CD4-positive, alpha-beta T cell (primary cell): ENCODE measurements around the gene RGCC. TPM values are rescaled to one million over a fixed set of nuclear protein-coding genes. Genes with fewer than 3 reads are reported as not detected.

Source experiments
- ATAC-seq: fragments of 200-7000 bp; cut with Tn5 transposase; one replicate; pipeline ENCODE4 v1.10.0; 2022; ENCODE audit warnings: mild to moderate bottlenecking; ENCODE audit not compliant: poor library complexity
- CTCF ChIA-PET: fragments of 350-600 bp; sonication (Branson Sonifier 250); formaldehyde crosslinking; loops from one replicate; lab custom pipeline; 2021; ENCODE audit warnings: antibody characterized with exemption, inconsistent platforms; lab: Charles Lee
- POLR2A ChIA-PET: fragments of 350-600 bp; sonication (Branson Sonifier 250); formaldehyde crosslinking; loops from one replicate; lab custom pipeline; 2021; ENCODE audit warnings: antibody characterized with exemption, inconsistent platforms; lab: Charles Lee
- DNase-seq, 14 experiments: peaks; one replicate each; pipeline ENCODE4 v3.0.0-alpha.2; 2013 to 2020; ENCODE audit warnings: mixed read lengths in 2 of 14
- H3K27ac ChIP-seq, 2 donors: one replicate each; pipeline versions ENCODE4 v1.5.1 to v1.7.0; 2013; ENCODE audit warnings: low read length in 2 of 2, low read depth in 1 of 2, mild to moderate bottlenecking in 1 of 2
- H3K27me3 ChIP-seq, 2 experiments: 1 replicate in 1 of 2; 2 replicates in 1 of 2; pipeline versions ENCODE4 v1.6.1 to v1.7.0; 2013; ENCODE audit warnings: low read length in 2 of 2, control low read depth in 1 of 2, mild to moderate bottlenecking in 1 of 2, moderate library complexity in 1 of 2; ENCODE audit not compliant: insufficient read depth in 2 of 2, control insufficient read depth in 1 of 2
- H3K36me3 ChIP-seq: one replicate; pipeline ENCODE4 v1.6.1; 2013; ENCODE audit warnings: low read length, control low read depth; ENCODE audit not compliant: insufficient read depth
- H3K4me1 ChIP-seq: one replicate; pipeline ENCODE4 v1.6.1; 2013; ENCODE audit warnings: low read length, control low read depth; ENCODE audit not compliant: insufficient read depth
- H3K4me3 ChIP-seq: one replicate; pipeline ENCODE4 v1.5.1; 2013; ENCODE audit warnings: mild to moderate bottlenecking, low read length, moderate library complexity
- H3K9me3 ChIP-seq, 2 experiments: 1 replicate in 1 of 2; 2 replicates in 1 of 2; pipeline versions ENCODE4 v1.6.1 to v1.7.0; 2013; ENCODE audit warnings: low read length in 2 of 2, mild to moderate bottlenecking in 2 of 2, control low read depth in 1 of 2, moderate library complexity in 1 of 2; ENCODE audit not compliant: control insufficient read depth in 1 of 2, insufficient read depth in 1 of 2
- H3K27ac Mint-ChIP-seq: one replicate; pipeline ENCODE4 v1.8.0; 2020; ENCODE audit warnings: mixed read lengths
- H3K27me3 Mint-ChIP-seq: one replicate; pipeline ENCODE4 v1.8.0; 2021; ENCODE audit warnings: mixed read lengths
- H3K36me3 Mint-ChIP-seq: one replicate; pipeline ENCODE4 v1.8.0; 2021; ENCODE audit warnings: low read depth, mixed read lengths
- H3K4me1 Mint-ChIP-seq: one replicate; pipeline ENCODE4 v1.8.0; 2021; ENCODE audit warnings: low read depth, mixed read lengths
- H3K4me3 Mint-ChIP-seq: one replicate; pipeline ENCODE4 v1.8.0; 2020; ENCODE audit warnings: mild to moderate bottlenecking, mixed read lengths
- H3K9me3 Mint-ChIP-seq: one replicate; pipeline ENCODE4 v1.8.0; 2020; ENCODE audit warnings: mixed read lengths
- intact Hi-C, 2 experiments: fragments of 100-400 bp; cut with DNase I in 1 of 2; cut with micrococcal nuclease in 1 of 2; formaldehyde crosslinking; loops; one replicate each; pipeline versions ENCODE4 v1.15.1 to v1.9.0; 2023 to 2025; cut with DNase I, micrococcal nuclease
- total RNA-seq, 174 experiments: library from RNA in 2 of 174; stranded (reverse) in 2 of 174; gene quantifications; one replicate each; pipeline ENCODE4 v1.2.3 and lab custom pipeline; 2021 to 2026
- TF ChIP-seq, protein P1 (sequence below): fragments of 200-600 bp; IDR thresholded peaks from one replicate; pipeline ENCODE4 v1.8.0; 2022; ENCODE audit warnings: antibody characterized with exemption, mild to moderate bottlenecking

RGCC gene
- total RNA-seq, 2 experiments from 2014 or later: 752 to 758 TPM

DNA sequence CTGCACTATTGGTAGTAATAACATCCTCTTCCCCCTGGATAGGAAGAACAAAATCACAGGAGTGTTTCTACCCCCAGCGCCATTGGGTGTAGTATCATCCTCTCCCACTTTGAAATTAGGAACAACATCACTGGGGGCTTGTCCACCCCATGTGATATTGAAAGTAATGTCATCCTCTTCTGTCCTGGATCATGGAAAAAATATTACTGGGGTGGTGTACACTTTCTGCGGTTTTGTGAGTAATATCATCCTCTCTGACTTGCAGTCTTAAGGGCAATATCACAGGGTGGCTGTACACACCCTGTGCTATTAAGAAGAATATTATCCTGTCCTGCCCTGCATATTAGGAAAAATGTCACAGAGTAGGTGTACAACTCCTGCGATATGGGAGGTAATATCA lies 4.9 kb upstream of the RGCC start:
- no peak overlapping the region for H3K4me3 Mint-ChIP-seq
- ChIA-PET POLR2A (no interaction called here), CTCF (no interaction called here)
- DNase-seq (peak in 1 of 14 experiments; percentile 21), ATAC-seq (no peak)
- H3K27ac ChIP-seq: no peak overlapping the region
- H3K4me1 ChIP-seq: peaks cover 8% of the 10 kb centered on the region
- H3K27me3 ChIP-seq: no peaks in the 10 kb centered on the region
- no peak overlapping the region for H3K4me3 ChIP-seq
- H3K4me1 Mint-ChIP-seq: peaks cover 13% of the 10 kb centered on the region
- TF ChIP-seq, protein P1, sequence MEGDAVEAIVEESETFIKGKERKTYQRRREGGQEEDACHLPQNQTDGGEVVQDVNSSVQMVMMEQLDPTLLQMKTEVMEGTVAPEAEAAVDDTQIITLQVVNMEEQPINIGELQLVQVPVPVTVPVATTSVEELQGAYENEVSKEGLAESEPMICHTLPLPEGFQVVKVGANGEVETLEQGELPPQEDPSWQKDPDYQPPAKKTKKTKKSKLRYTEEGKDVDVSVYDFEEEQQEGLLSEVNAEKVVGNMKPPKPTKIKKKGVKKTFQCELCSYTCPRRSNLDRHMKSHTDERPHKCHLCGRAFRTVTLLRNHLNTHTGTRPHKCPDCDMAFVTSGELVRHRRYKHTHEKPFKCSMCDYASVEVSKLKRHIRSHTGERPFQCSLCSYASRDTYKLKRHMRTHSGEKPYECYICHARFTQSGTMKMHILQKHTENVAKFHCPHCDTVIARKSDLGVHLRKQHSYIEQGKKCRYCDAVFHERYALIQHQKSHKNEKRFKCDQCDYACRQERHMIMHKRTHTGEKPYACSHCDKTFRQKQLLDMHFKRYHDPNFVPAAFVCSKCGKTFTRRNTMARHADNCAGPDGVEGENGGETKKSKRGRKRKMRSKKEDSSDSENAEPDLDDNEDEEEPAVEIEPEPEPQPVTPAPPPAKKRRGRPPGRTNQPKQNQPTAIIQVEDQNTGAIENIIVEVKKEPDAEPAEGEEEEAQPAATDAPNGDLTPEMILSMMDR: no peak
- H3K36me3 Mint-ChIP-seq: peaks cover 7% of the 10 kb centered on the region
- H3K27ac Mint-ChIP-seq: no peak overlapping the region
- no peaks in the 10 kb centered on the region for H3K36me3 ChIP-seq
- peaks cover 7 to 12% of the 10 kb centered on the region in 2 experiments for H3K9me3 ChIP-seq
- H3K27me3 Mint-ChIP-seq: no peaks in the 10 kb centered on the region
- intact Hi-C loops: no loop called here
- H3K9me3 Mint-ChIP-seq: peaks cover 12% of the 10 kb centered on the region

- ATAC-seq (no peak), DNase-seq (no peak)
- peaks cover 13% of the 10 kb centered on the region for H3K4me1 Mint-ChIP-seq
- Histone ChIP-seq H3K36me3 (peaks cover 3% of the 10 kb centered on the region), H3K27me3 (no peaks in the 10 kb centered on the region), H3K4me1 (peaks cover 15% of the 10 kb centered on the region), H3K9me3 (peaks cover 7 to 12% of the 10 kb centered on the region in 2 experiments), H3K27ac (no peak overlapping the region), H3K4me3 (no peak overlapping the region)
- H3K27me3 Mint-ChIP-seq: no peaks in the 10 kb centered on the region
- CTCF ChIA-PET: no interaction called here
- TF ChIP-seq, protein P1: no peak
- intact Hi-C loops: no loop called here
- no peak overlapping the region for H3K27ac Mint-ChIP-seq
- POLR2A ChIA-PET: no interaction called here
- peaks cover 13% of the 10 kb centered on the region for H3K36me3 Mint-ChIP-seq
- H3K4me3 Mint-ChIP-seq: no peak overlapping the region
- H3K9me3 Mint-ChIP-seq: peaks cover 12% of the 10 kb centered on the region
Measured at GRCh38 chr13:41453620-41454019, 3.7 kb upstream of the RGCC start.

GRCh38 chr13:41454170-41454569 lies 3.2 kb upstream of the RGCC start:
- H3K9me3 Mint-ChIP-seq: peaks cover 12% of the 10 kb centered on the region
- no peak overlapping the region for H3K4me3 Mint-ChIP-seq
- ATAC-seq (no peak), DNase-seq (peak in 1 of 14 experiments; percentile 23)
- peaks cover 7 to 9% of the 10 kb centered on the region in 2 experiments for H3K9me3 ChIP-seq
- peaks cover 21% of the 10 kb centered on the region for H3K4me1 ChIP-seq
- H3K4me3 ChIP-seq: no peak overlapping the region
- no peaks in the 10 kb centered on the region for H3K27me3 ChIP-seq
- no peak overlapping the region for H3K27ac Mint-ChIP-seq
- CTCF ChIA-PET: no interaction called here
- H3K36me3 Mint-ChIP-seq: peaks cover 18% of the 10 kb centered on the region
- no peak overlapping the region for H3K27ac ChIP-seq
- H3K36me3 ChIP-seq: peaks cover 6% of the 10 kb centered on the region
- intact Hi-C loops: no loop called here
- peaks cover 18% of the 10 kb centered on the region for H3K4me1 Mint-ChIP-seq
- POLR2A ChIA-PET: no interaction called here
- H3K27me3 Mint-ChIP-seq: no peaks in the 10 kb centered on the region
- TF ChIP-seq, protein P1: no peak
